ENCODE data around the gene PEX5.

DNA sequence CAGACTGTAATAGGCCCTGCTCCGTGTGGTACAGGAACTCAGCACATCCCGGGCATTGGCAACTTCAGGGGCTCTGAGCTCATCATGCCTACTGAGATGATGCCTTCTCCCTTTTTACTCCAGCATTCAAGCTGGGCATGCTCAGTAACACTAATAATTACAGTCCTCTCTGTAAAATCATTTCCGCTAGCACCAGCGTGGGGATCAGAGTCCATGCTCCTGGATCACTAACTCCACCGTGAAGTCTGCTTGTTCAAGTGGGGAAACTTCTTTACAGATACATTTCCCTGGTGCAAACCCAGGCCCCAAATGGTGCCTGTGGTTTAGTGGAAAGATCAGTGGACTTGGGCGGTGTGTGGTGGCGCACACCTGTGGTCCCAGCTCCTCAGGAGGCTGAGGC lies 42.6 kb upstream of the PEX5 start:
- no peak for TF ChIP-seq EZH2phosphoT487 (IDR thresholded peaks at IDR 0.05; ENCODE audit: borderline replicate concordance)
- TF ChIP-seq, protein P1, sequence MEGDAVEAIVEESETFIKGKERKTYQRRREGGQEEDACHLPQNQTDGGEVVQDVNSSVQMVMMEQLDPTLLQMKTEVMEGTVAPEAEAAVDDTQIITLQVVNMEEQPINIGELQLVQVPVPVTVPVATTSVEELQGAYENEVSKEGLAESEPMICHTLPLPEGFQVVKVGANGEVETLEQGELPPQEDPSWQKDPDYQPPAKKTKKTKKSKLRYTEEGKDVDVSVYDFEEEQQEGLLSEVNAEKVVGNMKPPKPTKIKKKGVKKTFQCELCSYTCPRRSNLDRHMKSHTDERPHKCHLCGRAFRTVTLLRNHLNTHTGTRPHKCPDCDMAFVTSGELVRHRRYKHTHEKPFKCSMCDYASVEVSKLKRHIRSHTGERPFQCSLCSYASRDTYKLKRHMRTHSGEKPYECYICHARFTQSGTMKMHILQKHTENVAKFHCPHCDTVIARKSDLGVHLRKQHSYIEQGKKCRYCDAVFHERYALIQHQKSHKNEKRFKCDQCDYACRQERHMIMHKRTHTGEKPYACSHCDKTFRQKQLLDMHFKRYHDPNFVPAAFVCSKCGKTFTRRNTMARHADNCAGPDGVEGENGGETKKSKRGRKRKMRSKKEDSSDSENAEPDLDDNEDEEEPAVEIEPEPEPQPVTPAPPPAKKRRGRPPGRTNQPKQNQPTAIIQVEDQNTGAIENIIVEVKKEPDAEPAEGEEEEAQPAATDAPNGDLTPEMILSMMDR (conservative IDR thresholded peaks at IDR 0.05; ENCODE audit: low read length): no peak

Data from Loucy (cell line).